Caco-2 (cell line): ENCODE measurements around the gene SMIM36. TPM values are rescaled to one million over a fixed set of nuclear protein-coding genes. Genes with fewer than 3 reads are reported as not detected.
A peak's percentile ranks its signal among the peaks of the same experiment; 100 is the strongest.
"Not testable (repeated sequence)": the region's sequence is repeated elsewhere in the genome, so short reads cannot be mapped to it uniquely, and the experiment has no call there.

Source experiments
- BruUV-seq: library from RNA; stranded (reverse); fragments of 400-500 nt; replicated peaks from 2 replicates; lab custom pipeline; 2021; lab: Mats Ljungman, UMichigan
- CTCF ChIA-PET: fragments of 300-600 bp; sonication (Branson Sonifier 250); formaldehyde crosslinking; loops from one replicate; lab custom pipeline; 2022; ENCODE audit warnings: antibody characterized with exemption; lab: Charles Lee
- POLR2A ChIA-PET: fragments of 300-600 bp; sonication (Branson Sonifier 250); formaldehyde crosslinking; loops from one replicate; lab custom pipeline; 2022; ENCODE audit warnings: antibody characterized with exemption; lab: Charles Lee
- DNase-seq, 2 experiments: peaks; one replicate each; pipeline versions ENCODE4 v3.0.0 to v3.0.0-alpha.2; 2020 to 2022
- H3K27me3 ChIP-seq: replicated peaks from 2 replicates; pipeline ENCODE4 v1.6.0; 2011; ENCODE audit warnings: low read length; ENCODE audit not compliant: control insufficient read depth, insufficient read depth
- H3K36me3 ChIP-seq: 2 replicates; pipeline ENCODE4 v1.5.1; 2011; ENCODE audit warnings: low read length; ENCODE audit not compliant: control insufficient read depth, insufficient read depth
- H3K4me1 ChIP-seq: fragments of 250-450 bp; sonication (Bioruptor Pico); 2 replicates; pipeline ENCODE4 v1.5.1; 2020; ENCODE audit warnings: mild to moderate bottlenecking
- H3K4me3 ChIP-seq: 2 replicates; pipeline ENCODE4 v1.5.1; 2011; ENCODE audit warnings: low read depth, mild to moderate bottlenecking, control low read depth, low read length
- H3K9me3 ChIP-seq: fragments of 250-450 bp; sonication (Bioruptor Pico); 2 replicates; pipeline ENCODE4 v1.5.1; 2020; ENCODE audit warnings: mild to moderate bottlenecking, moderate library complexity
- H3K27ac Mint-ChIP-seq: one replicate; pipeline ENCODE4 v1.8.0; 2022; ENCODE audit warnings: mixed read lengths; ENCODE audit not compliant: unreplicated experiment
- H3K27me3 Mint-ChIP-seq: one replicate; pipeline ENCODE4 v1.8.0; 2022; ENCODE audit warnings: mixed read lengths; ENCODE audit not compliant: insufficient read depth, unreplicated experiment
- H3K36me3 Mint-ChIP-seq: one replicate; pipeline ENCODE4 v1.8.0; 2022; ENCODE audit warnings: mild to moderate bottlenecking, mixed read lengths; ENCODE audit not compliant: insufficient read depth, unreplicated experiment
- H3K4me1 Mint-ChIP-seq: one replicate; pipeline ENCODE4 v1.8.0; 2022; ENCODE audit warnings: low read depth, mixed read lengths; ENCODE audit not compliant: unreplicated experiment
- H3K4me3 Mint-ChIP-seq: one replicate; pipeline ENCODE4 v1.8.0; 2022; ENCODE audit warnings: mild to moderate bottlenecking, moderate library complexity, mixed read lengths; ENCODE audit not compliant: unreplicated experiment
- H3K9me3 Mint-ChIP-seq: one replicate; pipeline ENCODE4 v1.8.0; 2022; ENCODE audit warnings: mixed read lengths; ENCODE audit not compliant: unreplicated experiment
- CTCF ChIP-seq, 2 experiments: fragments of 200-600 bp in 1 of 2; IDR thresholded peaks; 1 replicate in 1 of 2; 2 replicates in 1 of 2; pipeline versions ENCODE4 v1.5.1 to v1.8.0; 2011 to 2022; ENCODE audit warnings: antibody characterized with exemption in 1 of 2, control low read depth in 1 of 2, inconsistent platforms in 1 of 2, low read depth in 1 of 2, low read length in 1 of 2, mild to moderate bottlenecking in 1 of 2, moderate library complexity in 1 of 2; ENCODE audit not compliant: insufficient read depth in 1 of 2, severe bottlenecking in 1 of 2, unreplicated experiment in 1 of 2
- intact Hi-C: fragments of 100-400 bp; cut with micrococcal nuclease; formaldehyde crosslinking; loops from one replicate; pipeline ENCODE4 v1.10.0; 2022; ENCODE audit not compliant: unreplicated experiment
- total RNA-seq: library from RNA; stranded (reverse); gene quantifications from 2 replicates; pipeline ENCODE4 v1.2.3, GENCODE V29; 2022

SMIM36 gene
- total RNA-seq, 1 experiment from 2014 or later: not detected

GRCh38 chr17:55423535-55423934 lies 87.7 kb downstream of the SMIM36 start:
- POLR2A ChIA-PET: no interaction called here
- peak overlapping the region; percentile 90 for H3K4me3 Mint-ChIP-seq

GRCh38 chr17:55422828-55423164 lies 88.5 kb downstream of the SMIM36 start:
- CTCF ChIA-PET, DNase-seq, H3K4me3 ChIP-seq, H3K9me3 Mint-ChIP-seq, H3K27me3 Mint-ChIP-seq, H3K9me3 ChIP-seq, H3K36me3 ChIP-seq, H3K27me3 ChIP-seq, BruUV-seq: not testable (repeated sequence)
- POLR2A ChIA-PET: interaction anchor here (1.7 kb wide), 1 partner anchor 24 kb away, joined by 5 read pairs; no protein-coding TSS in a partner anchor
- Mint-ChIP-seq H3K27ac (peak overlapping the region; percentile 4), H3K4me3 (peak overlapping the region; percentile 90), H3K36me3 (peaks cover 34% of the 10 kb centered on the region), H3K4me1 (peaks cover 54% of the 10 kb centered on the region)
- intact Hi-C loops: loop anchor here (1.0 kb wide), 3 partner anchors 11 to 33 kb away; no protein-coding TSS in a partner anchor
- peaks cover 19% of the 10 kb centered on the region for H3K4me1 ChIP-seq

More at GRCh38 chr17:55423535-55423934, 87.7 kb downstream of the SMIM36 start:
- Mint-ChIP-seq H3K4me1 (peaks cover 53% of the 10 kb centered on the region), H3K36me3 (peaks cover 34% of the 10 kb centered on the region), H3K9me3 (no peaks in the 10 kb centered on the region), H3K27ac (peak overlapping the region; percentile 4), H3K27me3 (no peaks in the 10 kb centered on the region)
- intact Hi-C loops: no loop called here
- CTCF ChIA-PET: no interaction called here
- no peaks in the 10 kb centered on the region for H3K9me3 ChIP-seq
- TF ChIP-seq CTCF (IDR thresholded peaks at IDR 0.05; ENCODE audit: insufficient read depth in 1 of 2, low read depth in 1 of 2, low read length in 1 of 2, severe bottlenecking in 1 of 2, unreplicated experiment in 1 of 2): no peak
- no peak overlapping the region for H3K4me3 ChIP-seq
- no peaks in the 10 kb centered on the region for H3K27me3 ChIP-seq
- no peaks in the 10 kb centered on the region for H3K36me3 ChIP-seq
- H3K4me1 ChIP-seq: peaks cover 19% of the 10 kb centered on the region
- no peak for DNase-seq
- BruUV-seq: no TSS peak

- DNase-seq: peak in 1 of 2 experiments; percentile 46
- POLR2A ChIA-PET: interaction anchor here (1.0 to 1.7 kb wide), 2 partner anchors 13 to 25 kb away, joined by 5 read pairs; no protein-coding TSS in a partner anchor
- TSS peak; percentile 34 for BruUV-seq
Measured at GRCh38 chr17:55421179-55421934, 89.9 kb downstream of the SMIM36 start, which contains the start of gene MMD. Gene MMD (minus strand): TSS chr17:55421835. CDS start chr17:55421695, 140 bp downstream.

More at GRCh38 chr17:55421179-55421934, 89.9 kb downstream of the SMIM36 start, which contains the start of gene MMD:
- Mint-ChIP-seq H3K27ac (peak within 1 kb of the TSS; percentile 81), H3K9me3 (no peaks in the 10 kb centered on the region), H3K4me1 (peaks cover 64% of the 10 kb centered on the region), H3K27me3 (no peaks in the 10 kb centered on the region), H3K4me3 (peak within 1 kb of the TSS; percentile 90), H3K36me3 (peaks cover 45% of the 10 kb centered on the region)
- no peak for TF ChIP-seq CTCF (IDR thresholded peaks at IDR 0.05; ENCODE audit: insufficient read depth in 1 of 2, low read depth in 1 of 2, low read length in 1 of 2, severe bottlenecking in 1 of 2, unreplicated experiment in 1 of 2)
- Histone ChIP-seq H3K36me3 (no peaks in the 10 kb centered on the region), H3K4me1 (peaks cover 19% of the 10 kb centered on the region), H3K27me3 (no peaks in the 10 kb centered on the region), H3K9me3 (no peaks in the 10 kb centered on the region), H3K4me3 (peak within 1 kb of the TSS; percentile 78)
- CTCF ChIA-PET: no interaction called here
- intact Hi-C loops: loop anchor here (2.0 kb wide), 3 partner anchors 23 to 93 kb away; no protein-coding TSS in a partner anchor
